Measurements from ENCODE around the gene C9orf78. TPM values are rescaled to one million over a fixed set of nuclear protein-coding genes. Genes with fewer than 3 reads are reported as not detected.
"Not testable (repeated sequence)": the region's sequence is repeated elsewhere in the genome, so short reads cannot be mapped to it uniquely, and the experiment has no call there.

C9orf78 gene
- total RNA-seq, 1 experiment from 2014 or later, result 37.5 TPM

GRCh38 chr9:129798973-129799372 is 36.1 kb downstream of the C9orf78 start:
- no peak overlapping the region for H2BK15ac ChIP-seq (ENCODE audit: low read depth, low read length)
- H3K27ac Mint-ChIP-seq, result no peak overlapping the region
- H3K4me1 Mint-ChIP-seq, result peaks cover 2 to 5% of the 10 kb centered on the region in 2 experiments
- H3K79me1 ChIP-seq (ENCODE audit: insufficient read depth, low read depth, low read length, poor library complexity, severe bottlenecking), result no peaks in the 10 kb centered on the region
- H3K56ac ChIP-seq (ENCODE audit: insufficient read length, low read depth, low read length), result no peak overlapping the region
- peaks cover 9% of the 10 kb centered on the region for H3K27me3 Mint-ChIP-seq (ENCODE audit: low read depth)
- no peak overlapping the region for H2BK20ac ChIP-seq (ENCODE audit: low read depth, low read length, poor library complexity, severe bottlenecking)
- no CpG with 5 or more reads among the region's 6 CpGs for WGBS (ENCODE audit: extremely low coverage, insufficient read length, low lambda C conversion rate)
- H4K5ac ChIP-seq (ENCODE audit: insufficient read length, low read depth, low read length), result no peak overlapping the region
- TF ChIP-seq CTCF (conservative IDR thresholded peaks at IDR 0.05), result no peak
- no peak for DNase-seq
- no peak overlapping the region for H4K91ac ChIP-seq (ENCODE audit: insufficient read length, low read depth, low read length)
- no peaks in the 10 kb centered on the region for H3K79me2 ChIP-seq (ENCODE audit: insufficient read depth, low read length)
- H3K18ac ChIP-seq (ENCODE audit: insufficient read length, low read depth, low read length), result no peak overlapping the region
- no peak overlapping the region for H3K4ac ChIP-seq (ENCODE audit: low read depth, low read length)
- no peak overlapping the region for H3T11ph ChIP-seq (ENCODE audit: low read length)
- H3K4me3 Mint-ChIP-seq, result no peak overlapping the region
- H3K23me2 ChIP-seq (ENCODE audit: insufficient read length, low read depth, low read length, poor library complexity, severe bottlenecking), result peaks cover 6% of the 10 kb centered on the region
- H3K4me2 ChIP-seq (ENCODE audit: insufficient read depth, insufficient read length, low read length), result no peak overlapping the region
- peaks cover 0 to 2% (median 1%) of the 10 kb centered on the region in 3 experiments; a peak in 3 of 7 replicates for H3K36me3 Mint-ChIP-seq (ENCODE audit: insufficient read depth in 1 of 3, low read depth in 3 of 3)
- no peak overlapping the region for H2BK12ac ChIP-seq (ENCODE audit: insufficient read length, low read depth, low read length)
- H4K8ac ChIP-seq (replicated peaks; ENCODE audit: insufficient read length, low read depth, low read length), result no peak overlapping the region
- no peak overlapping the region for H2BK120ac ChIP-seq (ENCODE audit: low read depth, low read length, poor library complexity, severe bottlenecking)
- H2AK5ac ChIP-seq (ENCODE audit: insufficient read length, low read length), result no peak overlapping the region
- H3K27me3 ChIP-seq (ENCODE audit: insufficient read depth, low read length), result no peaks in the 10 kb centered on the region
- no peak overlapping the region for H2AFZ ChIP-seq (ENCODE audit: low read length)
- peaks cover 2% of the 10 kb centered on the region; the same call in 1 of the 2 replicates for H3K4me1 ChIP-seq (ENCODE audit: insufficient read depth, low read length)
- H3K14ac ChIP-seq (ENCODE audit: insufficient read depth, low read length), result no peak overlapping the region
- H3K9me3 Mint-ChIP-seq, result peaks cover 0 to 3% of the 10 kb centered on the region in 2 experiments; a peak in 2 of 5 replicates
- H4K20me1 ChIP-seq (ENCODE audit: control insufficient read depth, insufficient read depth, insufficient read length), result no peaks in the 10 kb centered on the region
- H3K9ac ChIP-seq (ENCODE audit: extremely low read depth, insufficient read length, low read length), result no peak overlapping the region
- H3K23ac ChIP-seq (ENCODE audit: insufficient read length, low read depth, low read length), result no peak overlapping the region
- H3K9me3 ChIP-seq (ENCODE audit: control insufficient read depth, low read depth, low read length), result no peaks in the 10 kb centered on the region
- no peak overlapping the region for H3K27ac ChIP-seq (ENCODE audit: insufficient read length, low read depth, low read length)
- H2BK5ac ChIP-seq (ENCODE audit: insufficient read length, low read length), result no peak overlapping the region

- H3K27ac ChIP-seq (ENCODE audit: insufficient read length, low read depth, low read length); H2BK15ac ChIP-seq (ENCODE audit: low read depth, low read length); H3K9me3 ChIP-seq (ENCODE audit: control insufficient read depth, low read depth, low read length); H3K79me2 ChIP-seq (ENCODE audit: insufficient read depth, low read length); H2BK12ac ChIP-seq (ENCODE audit: insufficient read length, low read depth, low read length); H3K4me3 Mint-ChIP-seq; H3K4me2 ChIP-seq (ENCODE audit: insufficient read depth, insufficient read length, low read length); H3K23me2 ChIP-seq (ENCODE audit: insufficient read length, low read depth, low read length, poor library complexity, severe bottlenecking); H4K20me1 ChIP-seq (ENCODE audit: control insufficient read depth, insufficient read depth, insufficient read length); H3K23ac ChIP-seq (ENCODE audit: insufficient read length, low read depth, low read length); H3K9ac ChIP-seq (ENCODE audit: extremely low read depth, insufficient read length, low read length); H3K4me1 Mint-ChIP-seq; H3K79me1 ChIP-seq (ENCODE audit: insufficient read depth, low read depth, low read length, poor library complexity, severe bottlenecking); H2BK5ac ChIP-seq (ENCODE audit: insufficient read length, low read length); H4K91ac ChIP-seq (ENCODE audit: insufficient read length, low read depth, low read length); H2BK20ac ChIP-seq (ENCODE audit: low read depth, low read length, poor library complexity, severe bottlenecking); H3K9me3 Mint-ChIP-seq; DNase-seq; H2AK5ac ChIP-seq (ENCODE audit: insufficient read length, low read length); H3K27ac Mint-ChIP-seq; H3T11ph ChIP-seq (ENCODE audit: low read length); H3K18ac ChIP-seq (ENCODE audit: insufficient read length, low read depth, low read length); H4K5ac ChIP-seq (ENCODE audit: insufficient read length, low read depth, low read length); H3K36me3 Mint-ChIP-seq (ENCODE audit: insufficient read depth in 1 of 3, low read depth in 3 of 3); H3K14ac ChIP-seq (ENCODE audit: insufficient read depth, low read length); H3K4me1 ChIP-seq (ENCODE audit: insufficient read depth, low read length); H4K8ac ChIP-seq (replicated peaks; ENCODE audit: insufficient read length, low read depth, low read length); H3K4ac ChIP-seq (ENCODE audit: low read depth, low read length); H3K56ac ChIP-seq (ENCODE audit: insufficient read length, low read depth, low read length); H2BK120ac ChIP-seq (ENCODE audit: low read depth, low read length, poor library complexity, severe bottlenecking); H3K27me3 ChIP-seq (ENCODE audit: insufficient read depth, low read length); H2AFZ ChIP-seq (ENCODE audit: low read length): not testable (repeated sequence)
- H3K27me3 Mint-ChIP-seq (ENCODE audit: low read depth), result peaks cover 12% of the 10 kb centered on the region
- no CpG with 5 or more reads among the region's 2 CpGs for WGBS (ENCODE audit: extremely low coverage, insufficient read length, low lambda C conversion rate)
Observed at GRCh38 chr9:129796029-129796428, 39.0 kb downstream of the C9orf78 start.
